Activated CD4-positive, alpha-beta T cell treated with anti-CD3 and anti-CD28 coated beads for 36 hours (primary cell): ENCODE results near the gene ZNF3. TPM values are rescaled to one million over a fixed set of nuclear protein-coding genes. Genes with fewer than 3 reads are reported as not detected.

ENCODE experiments used
- ATAC-seq: fragments of 200-7000 bp; cut with Tn5 transposase; one replicate; pipeline ENCODE4 v1.10.0; 2021; ENCODE audit warnings: mild to moderate bottlenecking, moderate library complexity
- CTCF ChIA-PET: fragments of 350-600 bp; sonication (Branson Sonifier 250); formaldehyde crosslinking; loops from one replicate; lab custom pipeline; 2021; ENCODE audit warnings: antibody characterized with exemption; lab: Charles Lee
- POLR2A ChIA-PET: fragments of 350-600 bp; sonication (Branson Sonifier 250); formaldehyde crosslinking; loops from one replicate; lab custom pipeline; 2021; ENCODE audit warnings: antibody characterized with exemption, inconsistent platforms; lab: Charles Lee
- DNase-seq: peaks from one replicate; pipeline ENCODE4 v3.0.0-alpha.2; 2020
- H3K27ac Mint-ChIP-seq: one replicate; pipeline ENCODE4 v1.8.0; 2021; ENCODE audit warnings: mixed read lengths
- H3K27me3 Mint-ChIP-seq: one replicate; pipeline ENCODE4 v1.8.0; 2021; ENCODE audit warnings: mixed read lengths
- H3K36me3 Mint-ChIP-seq: one replicate; pipeline ENCODE4 v1.8.0; 2021; ENCODE audit warnings: low read depth, mixed read lengths
- H3K4me1 Mint-ChIP-seq: one replicate; pipeline ENCODE4 v1.8.0; 2021; ENCODE audit warnings: mixed read lengths
- H3K4me3 Mint-ChIP-seq: one replicate; pipeline ENCODE4 v1.8.0; 2021; ENCODE audit warnings: mild to moderate bottlenecking, moderate library complexity, mixed read lengths
- H3K9me3 Mint-ChIP-seq: one replicate; pipeline ENCODE4 v1.8.0; 2021; ENCODE audit warnings: low read depth, mixed read lengths
- intact Hi-C, 2 experiments: fragments of 100-400 bp; cut with DNase I in 1 of 2; cut with micrococcal nuclease in 1 of 2; formaldehyde crosslinking; loops; one replicate each; pipeline versions ENCODE4 v1.14.2 to v1.15.1; 2022 to 2024; cut with DNase I, micrococcal nuclease
- total RNA-seq, 2 experiments: library from RNA; stranded (reverse); gene quantifications; one replicate each; pipeline ENCODE4 v1.2.3, GENCODE V29; 2021

ZNF3 gene
- total RNA-seq, 2 experiments from 2014 or later: 18.8 to 19.0 TPM

DNA sequence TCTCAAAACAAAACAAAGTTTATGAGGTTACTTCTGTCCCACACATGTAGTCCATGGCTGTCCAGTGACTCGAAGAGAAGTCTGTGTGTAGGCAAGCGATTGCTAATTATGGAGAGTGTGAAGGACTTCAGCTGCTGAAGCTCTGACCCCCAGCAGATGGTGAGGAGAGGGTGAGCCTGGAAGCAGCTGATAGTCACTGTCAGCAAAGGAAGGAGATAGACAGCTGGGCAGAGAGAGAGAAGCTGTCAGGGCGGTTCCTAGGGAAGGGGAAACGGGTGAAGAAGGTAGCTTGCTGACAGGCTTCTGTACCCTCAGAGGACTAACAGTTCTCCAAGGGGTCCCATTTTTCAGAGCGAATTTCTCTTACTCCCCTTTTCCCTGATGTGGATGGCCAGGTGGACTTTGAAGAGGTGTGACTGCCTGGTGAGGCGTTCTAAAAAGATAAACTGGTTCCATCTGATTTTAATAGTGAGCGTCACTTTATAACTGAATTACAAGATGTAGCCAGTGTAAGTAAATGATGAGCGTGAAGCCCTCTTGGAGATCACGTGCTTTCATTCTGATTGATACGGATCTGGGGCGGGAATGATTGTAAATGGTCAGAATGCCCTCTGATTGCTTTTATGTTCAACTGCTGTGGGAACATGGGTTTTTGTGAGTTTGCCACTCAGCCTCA is 19.9 kb downstream of the ZNF3 start:
- ChIA-PET POLR2A (interaction anchor here (0.5 kb wide), 1 partner anchor 51 kb away, joined by 3 read pairs; no protein-coding TSS in a partner anchor), CTCF (no interaction called here)
- Mint-ChIP-seq H3K4me3 (no peak overlapping the region), H3K27me3 (no peaks in the 10 kb centered on the region), H3K27ac (no peak overlapping the region), H3K4me1 (no peaks in the 10 kb centered on the region), H3K9me3 (no peaks in the 10 kb centered on the region), H3K36me3 (peaks cover 19% of the 10 kb centered on the region)
- ATAC-seq (no peak), DNase-seq (no peak)
- intact Hi-C loops: no loop called here

DNA sequence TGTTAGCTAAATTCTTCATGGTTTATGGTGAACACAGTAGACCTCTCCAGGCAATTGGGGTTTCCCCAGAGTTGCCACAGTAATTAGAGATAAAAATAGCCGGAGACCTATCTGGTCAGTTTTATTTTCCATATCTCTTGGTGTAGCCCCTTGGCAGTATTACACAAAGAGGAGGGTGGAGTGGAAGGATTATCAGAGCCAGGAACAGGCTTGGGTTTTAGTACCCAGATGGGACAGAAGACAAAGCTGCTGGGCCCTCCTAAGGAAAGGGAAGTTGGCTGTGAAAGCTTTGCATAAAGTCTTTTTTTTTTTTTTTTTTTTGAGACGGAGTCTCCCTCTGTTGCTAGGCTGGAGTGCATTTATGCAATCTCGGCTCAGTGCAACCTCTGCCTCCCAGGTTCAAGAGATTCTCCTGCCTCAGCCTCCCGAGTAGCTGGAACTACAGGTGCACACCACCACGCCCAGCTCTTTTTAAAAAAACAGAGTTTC is 22.2 kb downstream of the ZNF3 start:
- DNase-seq: no peak
- Mint-ChIP-seq H3K27ac (no peak overlapping the region), H3K36me3 (peaks cover 10% of the 10 kb centered on the region), H3K27me3 (no peaks in the 10 kb centered on the region), H3K4me1 (no peaks in the 10 kb centered on the region), H3K9me3 (no peaks in the 10 kb centered on the region), H3K4me3 (no peak overlapping the region)
- intact Hi-C loops: no loop called here
- POLR2A ChIA-PET: no interaction called here
- ATAC-seq: no peak
- CTCF ChIA-PET: interaction anchor here (0.6 to 1.0 kb wide), 2 partner anchors 23 to 146 kb away, joined by 3 to 6 read pairs; no protein-coding TSS in a partner anchor

DNA sequence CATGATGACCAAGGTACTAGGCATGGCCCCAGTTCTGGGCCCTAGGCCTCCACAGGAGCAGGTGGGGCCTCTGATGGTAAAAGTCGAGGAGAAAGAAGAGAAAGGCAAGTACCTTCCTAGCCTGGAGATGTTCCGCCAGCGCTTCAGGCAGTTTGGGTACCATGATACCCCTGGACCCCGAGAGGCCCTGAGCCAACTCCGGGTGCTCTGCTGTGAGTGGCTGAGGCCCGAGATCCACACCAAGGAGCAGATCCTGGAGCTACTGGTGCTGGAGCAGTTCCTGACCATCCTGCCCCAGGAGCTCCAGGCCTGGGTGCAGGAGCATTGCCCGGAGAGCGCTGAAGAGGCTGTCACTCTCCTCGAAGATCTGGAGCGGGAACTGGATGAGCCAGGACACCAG is 24.5 kb downstream of the ZNF3 start:
- Mint-ChIP-seq H3K36me3 (peaks cover 7% of the 10 kb centered on the region), H3K27ac (no peak overlapping the region), H3K9me3 (no peaks in the 10 kb centered on the region), H3K27me3 (no peaks in the 10 kb centered on the region), H3K4me3 (no peak overlapping the region), H3K4me1 (no peaks in the 10 kb centered on the region)
- POLR2A ChIA-PET: no interaction called here
- intact Hi-C loops: no loop called here
- CTCF ChIA-PET: interaction anchor here (0.6 to 1.7 kb wide), 2 partner anchors 77 to 388 kb away, joined by 3 to 4 read pairs; no protein-coding TSS in a partner anchor
- ATAC-seq (no peak), DNase-seq (no peak)

DNA sequence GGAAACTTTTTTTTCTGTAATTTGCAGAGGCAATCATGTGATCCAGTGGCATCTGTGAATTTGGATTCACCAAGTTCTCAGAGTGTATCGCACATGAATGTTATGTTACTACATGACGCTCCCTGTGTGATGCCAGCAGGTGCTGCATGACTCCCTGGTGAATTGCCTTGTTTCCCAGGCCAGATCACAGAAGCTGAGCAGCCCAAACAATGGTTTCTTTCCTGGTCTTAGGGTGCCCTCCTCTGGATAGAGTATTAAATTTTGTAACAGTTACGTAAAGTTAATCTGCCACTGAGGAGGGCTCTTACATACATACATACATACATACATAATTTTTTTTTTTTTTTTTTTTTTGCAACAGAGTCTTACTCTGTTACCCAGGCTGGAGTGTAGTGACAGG is 28.3 kb downstream of the ZNF3 start:
- peaks cover 4% of the 10 kb centered on the region for H3K36me3 Mint-ChIP-seq
- H3K4me1 Mint-ChIP-seq: peaks cover 17% of the 10 kb centered on the region
- H3K9me3 Mint-ChIP-seq: no peaks in the 10 kb centered on the region
- CTCF ChIA-PET: interaction anchor here (0.6 to 3.0 kb wide), 11 partner anchors 10 to 253 kb away, joined by 3 to 22 read pairs (median 3); no protein-coding TSS in a partner anchor
- DNase-seq: peak; percentile 28
- peak; percentile 57 for ATAC-seq
- intact Hi-C loops: loop anchor here (1.0 to 5.0 kb wide), 5 partner anchors 36 to 140 kb away; partner anchors contain the start of genes AZGP1 (in 1 of the 2) and ZKSCAN1 (in 1 of the 2)
- no peaks in the 10 kb centered on the region for H3K27me3 Mint-ChIP-seq
- H3K4me3 Mint-ChIP-seq: no peak overlapping the region
- POLR2A ChIA-PET: no interaction called here
- H3K27ac Mint-ChIP-seq: no peak overlapping the region

DNA sequence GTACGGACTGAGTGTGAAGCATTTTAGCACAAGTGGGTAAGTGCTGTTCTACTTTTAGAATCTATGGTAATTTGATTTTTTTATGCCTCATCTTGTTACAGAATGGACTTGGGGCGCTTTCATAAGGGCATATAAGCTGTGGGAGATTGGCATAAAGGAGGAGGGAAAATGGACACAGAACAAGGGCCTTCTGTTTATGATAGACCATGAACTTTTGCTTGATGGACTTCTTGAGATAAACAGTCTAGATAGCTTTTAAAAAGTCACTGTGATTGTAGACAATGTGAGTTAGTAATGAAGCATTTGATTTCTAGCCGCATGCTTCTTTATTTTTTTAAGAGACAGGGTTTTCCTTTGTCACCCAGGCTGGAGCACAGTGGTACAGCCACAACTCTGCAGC is 29.9 kb downstream of the ZNF3 start:
- DNase-seq: no peak
- no peaks in the 10 kb centered on the region for H3K9me3 Mint-ChIP-seq
- H3K36me3 Mint-ChIP-seq: no peaks in the 10 kb centered on the region
- no peak for ATAC-seq
- H3K4me3 Mint-ChIP-seq: peak overlapping the region; percentile 22
- intact Hi-C loops: loop anchor here (2.0 to 5.0 kb wide), 4 partner anchors 34 to 139 kb away; partner anchors contain the start of genes AZGP1 (in 1 of the 2) and ZKSCAN1 (in 1 of the 2)
- no peak overlapping the region for H3K27ac Mint-ChIP-seq
- peaks cover 17% of the 10 kb centered on the region for H3K4me1 Mint-ChIP-seq
- no peaks in the 10 kb centered on the region for H3K27me3 Mint-ChIP-seq
- CTCF ChIA-PET: interaction anchor here (0.7 to 3.0 kb wide), 11 partner anchors 25 to 436 kb away, joined by 3 to 22 read pairs (median 4); no protein-coding TSS in a partner anchor
- POLR2A ChIA-PET: interaction anchor here (0.6 kb wide), 1 partner anchor 132 kb away, joined by 3 read pairs; the partner anchor contains the start of gene TRIM4

DNA sequence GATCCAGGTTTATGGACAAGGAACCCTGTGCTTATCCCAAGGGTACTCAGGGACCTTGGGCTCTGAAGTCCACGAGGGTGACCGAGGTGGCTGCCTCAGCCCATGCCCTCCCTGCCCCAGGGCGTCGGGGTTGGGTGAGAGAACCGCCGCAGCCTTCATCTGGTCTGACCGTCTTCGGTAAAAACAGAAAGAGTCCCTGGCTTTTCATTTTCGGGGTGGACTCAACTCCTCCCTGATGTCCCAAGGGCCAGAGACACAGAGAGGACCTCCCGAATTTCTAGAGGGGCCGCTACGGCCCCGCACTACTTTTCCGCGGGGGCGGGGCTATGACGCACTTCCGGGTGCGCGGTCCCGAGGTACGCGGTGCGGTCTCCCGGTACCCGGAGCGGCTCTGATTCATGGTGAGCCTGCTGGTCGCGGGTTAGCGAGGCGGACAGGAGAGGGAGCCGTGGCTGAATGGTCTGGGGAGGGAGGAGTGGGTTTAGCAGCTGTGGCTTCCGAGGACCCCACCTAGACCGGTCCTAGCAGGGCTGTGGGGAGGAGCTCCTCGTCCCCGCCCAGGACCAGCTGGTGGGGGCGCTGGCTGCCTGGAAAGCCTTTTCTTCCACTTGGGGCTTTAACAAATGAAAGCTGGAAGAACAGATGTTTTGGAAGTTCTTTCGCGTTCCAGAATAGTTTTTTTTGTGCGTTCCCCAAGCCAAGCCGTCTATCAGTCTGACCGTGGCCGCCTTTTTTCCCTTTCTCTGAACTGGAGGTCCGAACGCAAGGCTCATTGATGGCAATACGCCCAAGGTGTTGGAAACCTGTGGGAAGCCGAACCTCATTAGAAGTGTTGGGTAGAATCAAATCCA is 31.9 kb downstream of the ZNF3 start, which contains the start of gene ZSCAN21:
TSS of gene ZSCAN21 (plus strand) at position 334 of the 851 bp plus-strand sequence. CDS start 7,233 bp downstream, outside the sequence.
- ChIA-PET POLR2A (interaction anchor here (0.5 to 1.1 kb wide), 4 partner anchors 30 to 178 kb away, joined by 3 to 4 read pairs (median 3); partner anchors contain the start of gene MBLAC1), CTCF (interaction anchor here (0.6 to 1.6 kb wide), 5 partner anchors 9 to 171 kb away, joined by 3 to 6 read pairs (median 5); partner anchors contain the start of gene ZKSCAN1)
- ATAC-seq: peak; percentile 90

DNA sequence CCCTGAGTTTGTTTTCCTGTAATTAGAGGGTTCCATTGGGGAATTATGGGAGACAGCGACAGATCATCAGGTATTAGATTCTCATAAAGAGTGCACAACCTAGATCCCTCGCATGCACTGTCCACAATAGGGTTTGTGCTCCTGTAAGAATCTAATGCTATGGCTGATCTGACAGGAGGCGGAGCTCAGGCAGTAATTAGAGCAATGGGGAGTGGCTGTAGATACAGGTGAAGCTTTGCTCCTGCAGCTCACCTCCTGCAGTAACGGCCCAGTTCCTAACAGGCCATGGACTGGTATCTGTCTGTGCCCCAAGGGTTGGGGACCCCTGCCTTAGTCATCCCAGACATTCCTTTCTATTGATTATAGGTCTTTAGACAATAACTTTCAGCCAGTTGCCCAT is 32.8 kb downstream of the ZNF3 start:
- no peak for DNase-seq
- H3K27ac Mint-ChIP-seq: peak overlapping the region; percentile 11
- intact Hi-C loops: loop anchor here (1.0 to 2.0 kb wide), 6 partner anchors 32 to 78 kb away; partner anchors contain the start of genes ZNF3 (in 2 of the 2), AP4M1 (in 1 of the 2), MBLAC1 (in 1 of the 2) and MCM7 (in 1 of the 2)
- no peaks in the 10 kb centered on the region for H3K9me3 Mint-ChIP-seq
- H3K36me3 Mint-ChIP-seq: no peaks in the 10 kb centered on the region
- H3K4me1 Mint-ChIP-seq: peaks cover 19% of the 10 kb centered on the region
- no peak for ATAC-seq
- peak overlapping the region; percentile 85 for H3K4me3 Mint-ChIP-seq
- CTCF ChIA-PET: interaction anchor here (1.6 kb wide), 1 partner anchor 128 kb away, joined by 6 read pairs; no protein-coding TSS in a partner anchor
- no peaks in the 10 kb centered on the region for H3K27me3 Mint-ChIP-seq
- POLR2A ChIA-PET: no interaction called here

More for the DNA sequence above, 31.9 kb downstream of the ZNF3 start, which contains the start of gene ZSCAN21:
- peak within 1 kb of the TSS; percentile 85 for H3K4me3 Mint-ChIP-seq
- peaks cover 18% of the 10 kb centered on the region for H3K4me1 Mint-ChIP-seq
- H3K9me3 Mint-ChIP-seq: no peaks in the 10 kb centered on the region
- no peaks in the 10 kb centered on the region for H3K36me3 Mint-ChIP-seq
- intact Hi-C loops: loop anchor here (1.0 to 5.0 kb wide), 9 partner anchors 31 to 130 kb away; partner anchors contain the start of genes ZKSCAN1 (in 2 of the 2), ZNF3 (in 2 of the 2), AP4M1 (in 1 of the 2) and AZGP1 (in 1 of the 2)
- peak; percentile 89 for DNase-seq
- no peaks in the 10 kb centered on the region for H3K27me3 Mint-ChIP-seq
- peak within 1 kb of the TSS; percentile 86 for H3K27ac Mint-ChIP-seq

DNA sequence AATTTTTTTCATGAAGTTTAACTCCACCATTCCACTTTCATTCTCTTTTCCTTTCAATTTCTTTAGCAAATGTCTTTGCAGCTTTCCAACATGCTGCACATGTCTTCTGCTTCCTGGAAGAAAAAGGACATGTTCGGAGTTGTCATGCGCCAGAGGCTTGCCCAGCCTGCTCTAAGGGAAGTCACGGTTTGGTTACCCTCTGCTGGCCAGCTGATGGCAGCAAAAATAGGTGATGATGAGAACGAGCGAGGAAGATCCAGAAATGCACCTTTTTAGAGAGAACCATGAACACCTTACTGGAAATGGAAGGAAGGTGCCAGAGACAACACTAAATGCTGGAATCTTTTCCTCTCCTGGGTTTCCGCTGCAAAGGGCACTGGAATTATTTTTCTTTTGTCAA is 36.8 kb downstream of the ZNF3 start:
- no peak overlapping the region for H3K4me3 Mint-ChIP-seq
- no peak for ATAC-seq
- peaks cover 15% of the 10 kb centered on the region for H3K4me1 Mint-ChIP-seq
- ChIA-PET CTCF (no interaction called here), POLR2A (no interaction called here)
- H3K36me3 Mint-ChIP-seq: peaks cover 2% of the 10 kb centered on the region
- no peaks in the 10 kb centered on the region for H3K9me3 Mint-ChIP-seq
- H3K27ac Mint-ChIP-seq: no peak overlapping the region
- H3K27me3 Mint-ChIP-seq: no peaks in the 10 kb centered on the region
- intact Hi-C loops: no loop called here
- peak; percentile 29 for DNase-seq

DNA sequence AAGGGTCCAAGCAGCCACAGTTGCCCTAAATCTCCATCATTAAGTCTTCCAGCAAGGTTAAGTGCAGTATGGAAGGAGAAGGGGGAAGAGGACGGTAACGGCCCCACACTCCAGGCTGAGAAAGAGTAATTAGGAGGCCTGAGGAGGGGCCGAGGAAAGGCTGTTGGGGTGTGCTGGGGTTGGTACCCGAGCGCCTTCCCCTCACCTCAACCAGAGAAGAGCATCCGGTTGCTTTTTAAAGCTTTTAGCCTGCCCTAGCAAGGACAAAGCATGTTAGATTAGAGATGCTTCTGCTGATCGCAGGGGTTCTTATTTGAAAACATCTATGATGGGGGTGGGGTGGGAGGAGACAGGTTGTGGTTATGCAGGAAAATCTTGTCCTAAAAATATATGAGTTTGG is 40.9 kb downstream of the ZNF3 start:
- no peak for DNase-seq
- Mint-ChIP-seq H3K4me3 (no peak overlapping the region), H3K36me3 (peaks cover 15% of the 10 kb centered on the region), H3K4me1 (peaks cover 10% of the 10 kb centered on the region), H3K27me3 (no peaks in the 10 kb centered on the region), H3K9me3 (no peaks in the 10 kb centered on the region), H3K27ac (no peak overlapping the region)
- ChIA-PET CTCF (interaction anchor here (0.9 kb wide), 1 partner anchor 127 kb away, joined by 3 read pairs; no protein-coding TSS in a partner anchor), POLR2A (interaction anchor here (0.7 kb wide), 1 partner anchor 25 kb away, joined by 4 read pairs; no protein-coding TSS in a partner anchor)
- intact Hi-C loops: no loop called here
- ATAC-seq: no peak

DNA sequence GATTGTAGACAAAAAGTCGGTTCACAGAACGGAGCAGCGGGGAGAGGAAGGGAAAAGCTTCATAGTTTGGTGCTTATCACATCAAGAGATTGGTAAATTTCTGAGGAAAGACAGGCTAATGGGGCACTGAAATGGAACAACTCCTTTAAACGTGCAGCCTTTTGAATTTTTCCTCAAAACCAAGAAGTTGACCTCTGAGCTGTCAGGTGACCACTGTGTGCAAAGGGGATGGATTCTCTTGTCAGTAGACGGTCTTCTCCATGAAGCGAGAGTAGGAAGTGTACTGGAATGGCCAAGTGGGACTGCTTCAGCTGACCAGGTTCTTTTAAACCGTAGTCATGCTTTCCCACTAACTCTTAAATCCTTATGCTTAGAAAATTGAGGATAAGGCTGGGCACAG is 43.2 kb downstream of the ZNF3 start:
- no peak for DNase-seq
- ChIA-PET POLR2A (no interaction called here), CTCF (no interaction called here)
- Mint-ChIP-seq H3K36me3 (peaks cover 33% of the 10 kb centered on the region), H3K4me1 (peaks cover 8% of the 10 kb centered on the region), H3K4me3 (no peak overlapping the region), H3K9me3 (no peaks in the 10 kb centered on the region), H3K27ac (no peak overlapping the region), H3K27me3 (no peaks in the 10 kb centered on the region)
- no peak for ATAC-seq
- intact Hi-C loops: no loop called here
